GM12878 (cell line): Measurements from ENCODE around the gene MTCH2. TPM values are rescaled to one million over a fixed set of nuclear protein-coding genes. Genes with fewer than 3 reads are reported as not detected.

Experiments
- ATAC-seq: fragments of 200-7000 bp; cut with Tn5 transposase; 3 replicates; pipeline ENCODE4 v1.9.1; 2020; ENCODE audit warnings: mild to moderate bottlenecking, moderate library complexity
- BruUV-seq: library from RNA; stranded (reverse); fragments of 400-500 nt; replicated peaks from 2 replicates; lab custom pipeline; 2021; lab: Mats Ljungman, UMichigan
- CTCF ChIA-PET: fragments of 300-600 bp; sonication (Branson Sonifier 250); formaldehyde crosslinking; extraction: SDS; loops from one replicate; lab custom pipeline; 2021; ENCODE audit warnings: inconsistent platforms; lab: Yijun Ruan, JAX
- POLR2A ChIA-PET: fragments of 350-600 bp; formaldehyde crosslinking; extraction: SDS; loops from one replicate; lab custom pipeline; 2021; ENCODE audit warnings: inconsistent platforms; lab: Charles Lee
- RAD21 ChIA-PET: fragments of 300-600 bp; sonication (Branson Sonifier 250); formaldehyde crosslinking; loops from one replicate; lab custom pipeline; 2023; ENCODE audit warnings: antibody characterized with exemption; ENCODE audit not compliant: unreplicated experiment; lab: Charles Lee
- SMC1A ChIA-PET: fragments of 300-600 bp; sonication (Branson Sonifier 250); formaldehyde crosslinking; loops from one replicate; lab custom pipeline; 2023; ENCODE audit not compliant: unreplicated experiment, uncharacterized antibody; lab: Charles Lee
- DNase-seq: peaks from one replicate; pipeline ENCODE4 v3.0.0-alpha.2; 2011; ENCODE audit warnings: low read depth, low spot score
- FAIRE-seq: peaks from 3 replicates; lab custom pipeline; 2011; peaks lifted over from hg19 to GRCh38; lab: Jason Lieb, UNC
- H2AFZ ChIP-seq: 2 replicates; pipeline ENCODE4 v1.6.0; 2011; ENCODE audit warnings: low read depth, low read length, control low read depth; ENCODE audit not compliant: control insufficient read depth
- H3K27ac ChIP-seq: 2 replicates; pipeline ENCODE4 v1.5.1; 2011; ENCODE audit warnings: control low read depth; ENCODE audit not compliant: control insufficient read depth, insufficient read depth
- H3K27me3 ChIP-seq, 2 experiments: replicated peaks in 1 of 2; 2 replicates each; pipeline versions ENCODE4 v1.6.0 to v1.6.1; 2011; ENCODE audit warnings: low read length in 1 of 2; ENCODE audit not compliant: control insufficient read depth in 2 of 2, insufficient read depth in 2 of 2
- H3K36me3 ChIP-seq, 2 experiments: 2 replicates each; pipeline ENCODE4 v1.5.1; 2011; ENCODE audit warnings: low read length in 1 of 2; ENCODE audit not compliant: control insufficient read depth in 2 of 2, insufficient read depth in 2 of 2
- H3K4me1 ChIP-seq: 2 replicates; pipeline ENCODE4 v1.6.1; 2011; ENCODE audit warnings: mild to moderate bottlenecking, low read length, moderate library complexity, mixed read lengths; ENCODE audit not compliant: control insufficient read depth, insufficient read depth
- H3K4me2 ChIP-seq: 2 replicates; pipeline ENCODE4 v1.6.0; 2011; ENCODE audit warnings: control low read depth; ENCODE audit not compliant: control insufficient read depth, insufficient read depth
- H3K4me3 ChIP-seq: fragments of 200-600 bp; sonication (generic); 2 replicates; pipeline ENCODE4 v1.5.1; 2016
- H3K79me2 ChIP-seq: 2 replicates; pipeline ENCODE4 v1.6.0; 2011; ENCODE audit warnings: low read length; ENCODE audit not compliant: control insufficient read depth, insufficient read depth
- H3K9ac ChIP-seq: 2 replicates; pipeline ENCODE4 v1.8.0; 2011; ENCODE audit warnings: low read length, control low read depth, mixed read lengths; ENCODE audit not compliant: control insufficient read depth, insufficient read depth
- H3K9me3 ChIP-seq: replicated peaks from 3 replicates; pipeline ENCODE4 v1.5.1; 2011; ENCODE audit warnings: mild to moderate bottlenecking, low read length; ENCODE audit not compliant: control insufficient read depth, insufficient read depth
- H4K20me1 ChIP-seq: 2 replicates; pipeline ENCODE4 v1.6.0; 2011; ENCODE audit not compliant: control insufficient read depth, insufficient read depth
- ASH2L ChIP-seq: fragments of 300-600, 200-600 bp; sonication (generic); IDR thresholded peaks from 2 replicates; pipeline ENCODE4 v1.6.1; 2017; ENCODE audit warnings: low read depth, mild to moderate bottlenecking, borderline replicate concordance
- FOS ChIP-seq: IDR thresholded peaks from 3 replicates; pipeline ENCODE4 v1.6.1; 2011; ENCODE audit warnings: borderline replicate concordance; ENCODE audit not compliant: insufficient read length; ENCODE audit errors: extremely low read depth
- JUND ChIP-seq: IDR thresholded peaks from 2 replicates; pipeline ENCODE4 v1.6.1; 2012; ENCODE audit warnings: low read depth, mild to moderate bottlenecking, low read length, improper control_type of control experiment, moderate library complexity
- NFXL1 ChIP-seq: fragments of 450-650 bp; IDR thresholded peaks from 2 replicates; pipeline ENCODE4 v1.6.1; 2017; ENCODE audit warnings: antibody characterized with exemption, mild to moderate bottlenecking, borderline replicate concordance
- PAX8 ChIP-seq: fragments of 450-650 bp; IDR thresholded peaks from 2 replicates; pipeline ENCODE4 v1.6.1; 2017; ENCODE audit warnings: mild to moderate bottlenecking, moderate library complexity
- SMARCA5 ChIP-seq: fragments of 450-650 bp; IDR thresholded peaks from 2 replicates; pipeline ENCODE4 v1.6.1; 2017; ENCODE audit warnings: mild to moderate bottlenecking
- WGBS: methylation state at CpG from one replicate; pipeline ENCODE4 v1.1.6; 2016; ENCODE audit warnings: low lambda C conversion rate; ENCODE audit not compliant: insufficient replicate concordance, insufficient coverage; ENCODE audit errors: missing lambda C conversion rate; 5-methylcytosine and 5-hydroxymethylcytosine counted together
- in situ Hi-C: fragments of 300-500 bp; cut with MboI; formaldehyde crosslinking; loops from 9 replicates; pipeline ENCODE4 v1.14.3; 2018; ENCODE audit warnings: mixed read lengths
- intact Hi-C: fragments of 100-400 bp; cut with micrococcal nuclease; formaldehyde crosslinking; loops from one replicate; pipeline ENCODE4 v1.14.2; 2022; ENCODE audit not compliant: unreplicated experiment
- polyA plus RNA-seq, 11 experiments: library from polyadenylated mRNA; depleted of rRNA in 4 of 11; unstranded in 6 of 11; stranded (reverse) in 5 of 11; fragments of >200 nt; fragmentation: Nextera tagmentation in 4 of 11; fragmentation: Illumina TruSeq in 1 of 11; extraction: Ambion mirVana in 4 of 11; extraction: Trizol in 1 of 11; gene quantifications; 1 replicate in 1 of 11; 2 replicates in 10 of 11; pipeline versions ENCODE4 v1.2.1 to v1.2.3, GENCODE V29; 2011 to 2016; ENCODE audit warnings: inconsistent platforms in 2 of 11, missing spikeins in 2 of 11, low read depth in 1 of 11
- total RNA-seq, 4 experiments: library from RNA; depleted of rRNA in 3 of 4; stranded (reverse); fragments of >200 nt in 3 of 4; fragmentation: Illumina TruSeq in 1 of 4; extraction: Trizol in 1 of 4; gene quantifications; 2 replicates each; pipeline versions ENCODE4 v1.2.1 to v1.2.3, GENCODE V29; 2013 to 2021
- TF ChIP-seq, protein P1 (sequence below): fragments of 450-650 bp; IDR thresholded peaks from 2 replicates; pipeline ENCODE4 v1.6.1; 2017; ENCODE audit warnings: mild to moderate bottlenecking, low read depth, inconsistent platforms; ENCODE audit not compliant: poor library complexity, severe bottlenecking
- TF ChIP-seq, protein P2 (sequence below): fragments of 150-350 bp; IDR thresholded peaks from 2 replicates; pipeline ENCODE4 v1.6.1; 2016; ENCODE audit warnings: low read depth, low read length
- TF ChIP-seq, protein P3 (sequence below): IDR thresholded peaks from 2 replicates; pipeline ENCODE4 v1.6.1; 2011; ENCODE audit warnings: borderline replicate concordance, low read depth, mild to moderate bottlenecking, moderate library complexity, mixed read lengths, low read length; ENCODE audit not compliant: insufficient read depth; ENCODE audit errors: extremely low read length

Gene MTCH2
- total and polyA plus RNA-seq, 10 of the 15 experiments (the other 5 are each of a cell fraction or from before 2014, with no cell fraction given): 72.4 to 341 (median 144) TPM

DNA sequence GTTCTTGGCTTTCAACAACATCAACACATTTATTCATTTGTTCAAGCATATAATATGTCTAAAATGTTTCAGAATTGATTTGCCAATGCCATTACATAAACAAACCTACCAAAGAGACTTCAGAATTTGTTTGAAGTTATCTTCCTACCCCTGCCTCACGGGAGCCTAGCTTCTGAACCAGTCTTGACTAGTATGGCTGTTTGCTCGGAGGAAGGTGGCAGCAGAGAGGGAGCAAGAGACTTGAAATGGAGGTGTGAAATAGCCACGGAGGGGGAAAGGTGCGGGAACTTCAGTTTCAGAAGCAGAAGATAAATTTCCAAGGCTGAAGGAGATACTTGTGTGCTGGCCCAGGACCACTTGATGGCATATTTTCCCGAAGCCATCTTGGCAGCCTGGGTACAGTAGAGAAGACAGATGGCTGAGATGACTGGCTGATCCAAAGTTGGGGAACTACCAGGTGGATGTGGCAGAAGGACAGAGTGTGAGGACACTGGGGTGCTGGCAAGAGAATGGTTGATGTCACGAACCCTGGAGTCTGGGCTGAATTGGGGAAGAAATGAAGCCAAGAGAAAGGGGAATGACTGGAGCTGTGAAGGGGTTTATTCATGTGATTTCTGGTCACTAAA, 14.0 kb upstream of the MTCH2 start (continued):
- TF ChIP-seq, protein P1, sequence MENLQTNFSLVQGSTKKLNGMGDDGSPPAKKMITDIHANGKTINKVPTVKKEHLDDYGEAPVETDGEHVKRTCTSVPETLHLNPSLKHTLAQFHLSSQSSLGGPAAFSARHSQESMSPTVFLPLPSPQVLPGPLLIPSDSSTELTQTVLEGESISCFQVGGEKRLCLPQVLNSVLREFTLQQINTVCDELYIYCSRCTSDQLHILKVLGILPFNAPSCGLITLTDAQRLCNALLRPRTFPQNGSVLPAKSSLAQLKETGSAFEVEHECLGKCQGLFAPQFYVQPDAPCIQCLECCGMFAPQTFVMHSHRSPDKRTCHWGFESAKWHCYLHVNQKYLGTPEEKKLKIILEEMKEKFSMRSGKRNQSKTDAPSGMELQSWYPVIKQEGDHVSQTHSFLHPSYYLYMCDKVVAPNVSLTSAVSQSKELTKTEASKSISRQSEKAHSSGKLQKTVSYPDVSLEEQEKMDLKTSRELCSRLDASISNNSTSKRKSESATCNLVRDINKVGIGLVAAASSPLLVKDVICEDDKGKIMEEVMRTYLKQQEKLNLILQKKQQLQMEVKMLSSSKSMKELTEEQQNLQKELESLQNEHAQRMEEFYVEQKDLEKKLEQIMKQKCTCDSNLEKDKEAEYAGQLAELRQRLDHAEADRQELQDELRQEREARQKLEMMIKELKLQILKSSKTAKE: no peak
- no peak for TF ChIP-seq ASH2L
- TF ChIP-seq, all 136 proteins: peak for 0

DNA sequence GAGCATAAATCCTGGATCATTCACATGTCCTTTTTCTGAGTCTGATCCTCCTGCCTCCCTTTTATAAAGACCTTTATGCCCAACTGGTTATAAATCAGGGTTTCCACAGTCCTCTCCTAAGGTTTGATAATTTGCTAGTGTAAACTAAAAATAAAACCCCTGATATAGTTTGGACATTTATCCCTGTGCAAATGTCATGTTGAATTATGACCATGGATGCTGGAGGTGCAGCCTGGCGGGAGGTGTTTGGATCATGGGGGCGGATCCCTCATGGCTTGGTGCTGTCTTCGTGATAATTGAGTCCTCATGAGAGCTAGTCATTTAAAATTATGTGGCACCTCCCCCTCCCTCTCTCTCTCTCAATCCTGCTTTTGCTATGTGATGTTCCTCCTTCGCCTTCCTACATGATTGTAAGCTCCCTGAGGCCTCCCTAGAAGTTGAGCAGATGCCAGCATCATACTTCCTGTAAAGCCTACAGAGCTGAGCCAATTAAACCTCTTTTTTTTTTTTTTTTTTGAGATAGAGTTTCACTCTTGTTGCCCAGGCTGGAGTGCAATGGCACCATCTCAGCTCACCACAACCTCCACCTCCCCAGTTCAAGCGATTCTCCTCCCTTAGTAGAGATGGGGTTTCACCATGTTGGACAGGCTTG, 9.6 kb upstream of the MTCH2 start:
- no peaks in the 10 kb centered on the region for H3K79me2 ChIP-seq
- no peaks in the 10 kb centered on the region for H4K20me1 ChIP-seq
- no peaks in the 10 kb centered on the region for H3K27me3 ChIP-seq
- H2AFZ ChIP-seq: no peak overlapping the region
- POLR2A ChIA-PET: no interaction called here
- SMC1A ChIA-PET: no interaction called here
- TF ChIP-seq PAX8: no peak
- TF ChIP-seq SMARCA5: no peak
- no peak for TF ChIP-seq NFXL1
- TF ChIP-seq FOS: no peak
- TF ChIP-seq JUND: no peak
- TF ChIP-seq, protein P2, sequence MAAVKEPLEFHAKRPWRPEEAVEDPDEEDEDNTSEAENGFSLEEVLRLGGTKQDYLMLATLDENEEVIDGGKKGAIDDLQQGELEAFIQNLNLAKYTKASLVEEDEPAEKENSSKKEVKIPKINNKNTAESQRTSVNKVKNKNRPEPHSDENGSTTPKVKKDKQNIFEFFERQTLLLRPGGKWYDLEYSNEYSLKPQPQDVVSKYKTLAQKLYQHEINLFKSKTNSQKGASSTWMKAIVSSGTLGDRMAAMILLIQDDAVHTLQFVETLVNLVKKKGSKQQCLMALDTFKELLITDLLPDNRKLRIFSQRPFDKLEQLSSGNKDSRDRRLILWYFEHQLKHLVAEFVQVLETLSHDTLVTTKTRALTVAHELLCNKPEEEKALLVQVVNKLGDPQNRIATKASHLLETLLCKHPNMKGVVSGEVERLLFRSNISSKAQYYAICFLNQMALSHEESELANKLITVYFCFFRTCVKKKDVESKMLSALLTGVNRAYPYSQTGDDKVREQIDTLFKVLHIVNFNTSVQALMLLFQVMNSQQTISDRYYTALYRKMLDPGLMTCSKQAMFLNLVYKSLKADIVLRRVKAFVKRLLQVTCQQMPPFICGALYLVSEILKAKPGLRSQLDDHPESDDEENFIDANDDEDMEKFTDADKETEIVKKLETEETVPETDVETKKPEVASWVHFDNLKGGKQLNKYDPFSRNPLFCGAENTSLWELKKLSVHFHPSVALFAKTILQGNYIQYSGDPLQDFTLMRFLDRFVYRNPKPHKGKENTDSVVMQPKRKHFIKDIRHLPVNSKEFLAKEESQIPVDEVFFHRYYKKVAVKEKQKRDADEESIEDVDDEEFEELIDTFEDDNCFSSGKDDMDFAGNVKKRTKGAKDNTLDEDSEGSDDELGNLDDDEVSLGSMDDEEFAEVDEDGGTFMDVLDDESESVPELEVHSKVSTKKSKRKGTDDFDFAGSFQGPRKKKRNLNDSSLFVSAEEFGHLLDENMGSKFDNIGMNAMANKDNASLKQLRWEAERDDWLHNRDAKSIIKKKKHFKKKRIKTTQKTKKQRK: no peak
- TF ChIP-seq, protein P3, sequence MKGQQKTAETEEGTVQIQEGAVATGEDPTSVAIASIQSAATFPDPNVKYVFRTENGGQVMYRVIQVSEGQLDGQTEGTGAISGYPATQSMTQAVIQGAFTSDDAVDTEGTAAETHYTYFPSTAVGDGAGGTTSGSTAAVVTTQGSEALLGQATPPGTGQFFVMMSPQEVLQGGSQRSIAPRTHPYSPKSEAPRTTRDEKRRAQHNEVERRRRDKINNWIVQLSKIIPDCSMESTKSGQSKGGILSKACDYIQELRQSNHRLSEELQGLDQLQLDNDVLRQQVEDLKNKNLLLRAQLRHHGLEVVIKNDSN: no peak
- H3K9ac ChIP-seq: no peak overlapping the region
- H3K27ac ChIP-seq: no peak overlapping the region
- RAD21 ChIA-PET: no interaction called here
- FAIRE-seq: no peak
- in situ Hi-C loops (no loop called here), intact Hi-C loops (no loop called here)
- ATAC-seq: no peak
- peaks cover 1% of the 10 kb centered on the region; the same call in 2 of the 3 replicates for H3K9me3 ChIP-seq
- BruUV-seq: no TSS peak
- H3K36me3 ChIP-seq: no peaks in the 10 kb centered on the region
- WGBS: 69% methylated on average over 5 of the region's 5 CpGs
- CTCF ChIA-PET: interaction anchor here (0.9 kb wide), 1 partner anchor 11 kb away, joined by 3 read pairs; no protein-coding TSS in a partner anchor
- no peak overlapping the region for H3K4me2 ChIP-seq
- no peak for DNase-seq
- H3K4me3 ChIP-seq: no peak overlapping the region
- no peaks in the 10 kb centered on the region for H3K4me1 ChIP-seq
